GM08714 (cell line): ENCODE data around the gene TRIM49D1.
"Not testable (repeated sequence)": the region's sequence is repeated elsewhere in the genome, so short reads cannot be mapped to it uniquely, and the experiment has no call there.

ENCODE experiments used
- H3K4me3 ChIP-seq: fragments of 200-500 bp; sonication (Bioruptor generic); 2 replicates; pipeline ENCODE4 v1.5.1; 2014; ENCODE audit warnings: mild to moderate bottlenecking, low read length, inconsistent platforms
- ZNF274 ChIP-seq: IDR thresholded peaks from 2 replicates; pipeline ENCODE4 v1.6.1; 2012; ENCODE audit warnings: mild to moderate bottlenecking, low read depth, low read length

The TRIM49D1 gene, protein sequence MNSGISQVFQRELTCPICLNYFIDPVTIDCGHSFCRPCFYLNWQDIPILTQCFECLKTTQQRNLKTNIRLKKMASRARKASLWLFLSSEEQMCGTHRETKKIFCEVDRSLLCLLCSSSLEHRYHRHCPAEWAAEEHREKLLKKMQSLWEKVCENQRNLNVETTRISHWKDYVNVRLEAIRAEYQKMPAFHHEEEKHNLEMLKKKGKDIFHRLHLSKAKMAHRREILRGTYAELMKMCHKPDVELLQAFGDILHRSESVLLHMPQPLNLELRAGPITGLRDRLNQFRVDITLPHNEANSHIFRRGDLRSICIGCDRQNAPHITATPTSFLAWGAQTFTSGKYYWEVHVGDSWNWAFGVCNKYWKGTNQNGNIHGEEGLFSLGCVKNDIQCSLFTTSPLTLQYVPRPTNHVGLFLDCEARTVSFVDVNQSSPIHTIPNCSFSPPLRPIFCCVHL

DNA sequence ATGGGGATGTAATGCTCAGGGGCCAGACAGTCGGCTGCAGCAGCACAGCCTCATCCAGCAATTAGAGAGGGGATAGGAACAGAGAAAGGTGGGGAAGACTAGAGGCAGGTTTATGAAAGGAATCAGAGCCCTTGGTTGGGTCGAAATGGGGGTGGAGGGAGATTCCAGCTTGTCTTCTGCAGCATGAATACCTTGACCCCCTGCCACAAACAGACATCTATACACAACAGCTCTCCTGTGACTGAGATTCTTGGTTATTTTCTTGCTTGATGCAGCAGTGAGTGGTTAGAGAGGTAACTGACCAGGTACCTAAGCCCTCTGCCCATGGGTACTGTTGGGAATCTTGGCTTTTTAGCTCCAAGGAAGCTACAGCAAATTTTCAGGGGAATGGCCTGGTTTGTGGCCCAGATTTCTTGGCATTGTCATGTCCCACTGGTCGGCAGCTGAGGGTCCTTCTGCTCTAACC lies at the start of gene TRIM49D1:
Gene TRIM49D1, minus strand, starts transcription at position 51 of the 466 bp plus-strand sequence. CDS start 4,535 bp downstream, outside the sequence.
- no peak within 1 kb of the TSS for H3K4me3 ChIP-seq
- no peak for TF ChIP-seq ZNF274

DNA sequence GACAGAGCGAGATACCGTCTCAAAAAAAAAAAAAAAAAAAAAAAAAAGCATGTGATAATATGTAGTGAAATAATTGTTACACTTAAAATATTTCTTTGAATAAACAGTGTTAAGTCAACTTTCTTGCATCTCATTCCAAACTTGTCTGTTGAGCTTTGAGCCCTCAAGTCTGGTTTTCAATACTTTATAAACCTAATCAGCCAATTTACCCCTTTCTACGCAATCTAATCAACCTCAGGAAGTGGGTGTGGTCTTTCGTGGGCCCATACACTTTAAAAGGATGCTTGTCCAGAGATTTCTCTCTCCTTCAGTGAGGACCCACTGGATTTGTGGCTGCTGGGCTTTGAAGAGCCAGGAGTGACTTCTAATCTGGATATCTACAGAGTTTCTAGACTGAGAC lies 43.7 kb upstream of the TRIM49D1 start, which contains the start of gene TRIM64:
Gene TRIM64, plus strand, starts transcription at position 301 of the 400 bp plus-strand sequence. CDS start 2,467 bp downstream, outside the sequence.
- H3K4me3 ChIP-seq = not testable (repeated sequence)

DNA sequence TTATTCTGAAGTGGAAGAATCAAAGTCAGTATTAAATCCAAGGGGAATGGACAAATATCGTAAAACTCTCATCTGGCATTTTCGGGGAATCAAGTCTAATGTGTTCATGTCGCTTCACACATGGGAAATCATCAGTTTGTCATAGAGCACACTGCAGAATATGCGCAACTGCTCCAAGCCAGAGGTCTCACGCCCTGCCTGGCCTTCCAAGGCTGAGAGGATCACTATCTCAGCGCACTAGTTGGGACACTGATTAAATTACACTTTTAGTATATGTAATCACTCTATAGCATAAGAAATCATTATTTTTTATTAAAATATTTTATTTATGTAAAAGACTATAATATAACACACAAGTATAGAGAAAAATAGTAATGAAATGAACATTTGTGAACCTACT lies 38.8 kb upstream of the TRIM49D1 start:
- H3K4me3 ChIP-seq = not testable (repeated sequence)

DNA sequence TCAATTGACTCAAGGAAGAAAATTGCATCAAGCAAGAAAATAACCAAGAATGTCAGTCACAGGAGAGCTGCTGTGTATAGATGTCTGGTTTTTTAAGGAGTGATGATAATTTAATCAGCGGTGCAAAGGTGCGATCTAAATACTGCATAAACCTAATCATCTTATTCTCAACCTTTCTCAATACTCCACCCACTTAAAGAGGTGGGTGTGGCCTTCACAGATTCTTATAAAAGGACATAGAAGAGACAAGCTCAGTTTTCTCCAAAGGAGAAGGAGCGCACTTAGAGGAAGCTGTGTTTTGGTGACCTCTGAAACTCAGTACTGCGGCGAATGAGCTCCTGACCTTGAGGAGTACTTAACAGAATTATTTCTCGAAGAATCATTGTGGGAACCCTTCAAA lies 1.7 kb upstream of the TRIM49D1 start, which contains the start of gene TRIM49D2:
Gene TRIM49D2, plus strand, starts transcription at position 301 of the 400 bp plus-strand sequence. CDS start 2,698 bp downstream, outside the sequence.
- H3K4me3 ChIP-seq = not testable (repeated sequence)

DNA sequence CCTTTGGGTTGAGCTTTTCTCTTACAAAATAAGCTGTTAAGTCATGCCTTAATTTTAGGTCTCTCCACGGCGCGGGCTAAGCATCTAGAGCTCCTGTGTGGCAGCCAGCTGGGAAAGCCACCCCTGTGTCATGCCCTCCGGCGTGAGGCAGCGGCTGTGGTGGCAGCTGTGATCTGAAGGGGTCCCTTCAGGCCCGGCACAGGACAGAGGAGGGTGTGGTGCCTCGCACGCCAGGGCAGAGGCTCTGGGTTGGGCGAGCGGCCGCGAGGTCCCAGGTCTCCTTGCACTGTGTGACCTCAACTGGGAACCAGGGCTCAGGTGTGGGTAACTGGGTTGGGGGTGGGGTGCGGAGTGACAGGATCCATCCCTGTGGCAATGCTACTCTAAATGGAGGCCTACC lies 21.2 kb downstream of the TRIM49D1 start:
- not testable (repeated sequence) for H3K4me3 ChIP-seq

DNA sequence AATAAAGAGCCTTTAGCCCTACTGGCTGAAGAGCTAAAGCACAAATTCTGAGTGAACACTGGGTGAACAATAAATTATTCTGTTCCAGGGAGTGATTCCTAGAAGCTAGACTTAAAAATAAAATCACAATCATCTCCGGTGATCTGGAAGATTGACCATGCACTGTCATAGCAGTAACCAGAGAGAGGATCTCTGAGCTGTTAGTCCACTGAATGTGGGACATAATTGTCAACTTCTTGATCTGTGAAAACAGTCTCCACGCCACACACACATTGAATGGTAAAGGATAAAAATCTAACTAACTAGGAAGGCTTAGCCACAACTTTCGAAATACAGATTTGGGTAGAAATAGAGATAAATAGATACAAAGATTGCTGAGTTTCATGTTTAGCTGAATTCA lies 28.8 kb downstream of the TRIM49D1 start:
- not testable (repeated sequence) for H3K4me3 ChIP-seq

DNA sequence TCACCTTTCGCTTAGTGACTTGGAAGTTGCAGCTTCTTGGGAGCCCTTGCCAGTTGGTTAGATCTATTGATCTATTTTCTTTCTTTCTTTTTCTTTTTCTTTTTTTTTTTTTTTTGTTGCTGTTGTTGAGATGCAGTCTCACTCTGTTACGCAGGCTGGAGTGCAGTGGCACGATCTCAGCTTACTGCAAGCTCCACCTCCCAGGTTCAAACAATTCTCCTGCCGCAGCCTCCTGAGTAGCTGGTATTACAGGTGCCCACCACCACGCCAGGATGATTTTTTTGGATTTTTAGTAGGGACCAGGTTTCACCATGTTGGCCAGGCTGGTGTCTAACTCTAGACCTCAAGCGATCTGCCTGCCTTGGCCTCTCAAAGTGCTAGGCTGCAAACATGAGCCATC lies 44.5 kb downstream of the TRIM49D1 start:
- not testable (repeated sequence) for H3K4me3 ChIP-seq

DNA sequence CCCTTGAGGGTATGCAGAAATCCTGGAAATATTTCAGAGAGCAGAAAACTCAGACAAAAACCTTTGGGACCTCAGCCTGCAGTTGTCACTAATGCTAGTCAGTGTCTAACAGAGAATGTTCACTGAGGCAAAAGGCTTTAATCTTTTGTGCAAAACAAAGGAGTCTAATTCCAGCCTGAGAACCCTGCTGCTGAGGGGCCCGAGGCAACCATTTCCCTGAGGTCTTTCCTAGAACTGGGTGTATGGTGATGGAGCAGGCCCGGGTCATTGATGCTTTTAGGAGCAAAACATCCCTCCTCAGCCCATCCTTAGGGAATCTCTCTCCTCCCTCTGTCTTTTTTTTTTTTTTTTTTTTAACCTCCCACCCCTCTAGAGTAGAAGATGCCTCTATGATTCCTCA lies 49.5 kb downstream of the TRIM49D1 start:
- not testable (repeated sequence) for H3K4me3 ChIP-seq

DNA sequence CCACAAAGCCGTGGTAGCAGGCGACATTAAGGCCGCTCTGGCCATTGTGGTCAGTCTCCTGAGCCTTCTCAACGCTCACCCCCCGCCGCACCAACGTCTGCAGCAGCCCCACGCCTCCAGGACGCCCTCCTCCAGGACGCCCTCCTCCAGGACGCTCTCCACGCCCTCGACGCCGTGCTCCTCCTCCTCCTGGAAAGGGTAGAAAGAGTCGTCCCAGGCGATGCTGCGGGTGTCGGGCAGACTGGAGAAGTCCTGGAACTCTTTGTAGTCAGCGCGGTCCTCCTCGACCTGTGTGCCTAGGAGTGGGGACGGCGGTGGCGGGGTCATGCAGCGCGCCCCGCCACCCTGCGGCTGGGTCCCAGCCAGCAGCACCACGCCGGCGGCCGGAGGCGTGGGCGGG lies 56.8 kb downstream of the TRIM49D1 start:
- H3K4me3 ChIP-seq = not testable (repeated sequence)

DNA sequence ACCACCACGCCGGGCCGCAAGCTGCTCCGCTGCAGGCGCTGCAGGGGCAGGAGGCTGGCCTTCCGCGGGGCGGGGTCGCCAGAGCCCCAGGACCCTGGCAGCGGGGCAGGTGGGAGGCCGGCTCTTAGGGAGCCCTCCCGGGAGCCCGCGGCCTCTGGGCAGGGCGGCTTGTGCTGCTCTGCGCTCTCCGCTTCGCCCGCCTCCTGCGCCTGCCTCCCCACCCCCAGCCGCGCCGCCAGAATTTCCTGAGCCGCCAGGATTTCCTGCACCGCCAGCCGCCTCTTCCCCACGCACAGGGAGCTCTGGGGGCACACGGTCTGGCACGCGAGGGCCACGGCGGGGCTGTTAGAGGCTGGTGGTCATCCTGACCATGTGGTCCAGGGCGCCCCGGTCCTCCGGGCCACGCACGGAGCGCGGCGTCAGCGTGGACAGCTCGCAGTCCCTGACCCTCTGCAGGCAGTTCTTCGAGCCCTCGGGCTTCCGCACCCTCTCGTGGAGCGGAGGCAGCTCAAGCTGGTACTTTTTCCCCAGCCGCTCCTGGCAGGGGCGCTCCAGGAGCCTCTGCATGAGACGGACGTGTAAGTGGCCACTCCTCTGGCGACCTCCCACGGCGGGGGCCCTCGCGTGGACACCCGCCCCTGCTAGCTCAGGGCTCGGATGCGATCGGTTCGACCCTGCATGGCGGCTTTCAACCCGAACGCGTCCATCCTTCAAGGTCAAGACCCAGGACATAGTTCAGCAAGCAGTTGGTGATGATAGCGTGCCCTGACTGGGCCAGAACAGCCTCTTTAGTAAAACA lies 57.9 kb downstream of the TRIM49D1 start:
- not testable (repeated sequence) for H3K4me3 ChIP-seq
